Body of pancreas (tissue), 4 donors: ENCODE results near the gene AP3D1.

Experiments used
- POLR2A ChIP-seq, 3 donors: fragments of 450-650 bp; IDR thresholded peaks; one replicate each; pipeline ENCODE4 v1.6.1; 2016; ENCODE audit warnings: antibody characterized with exemption in 3 of 3, mild to moderate bottlenecking in 2 of 3
- TF ChIP-seq, protein P1 (sequence below), 7 experiments: fragments of 450-650 bp in 4 of 7; fragments of 200-600 bp in 3 of 7; sonication (generic) in 3 of 7; IDR thresholded peaks; one replicate each; pipeline ENCODE4 v1.5.1; 2016 to 2019; ENCODE audit warnings: antibody characterized with exemption in 7 of 7

DNA sequence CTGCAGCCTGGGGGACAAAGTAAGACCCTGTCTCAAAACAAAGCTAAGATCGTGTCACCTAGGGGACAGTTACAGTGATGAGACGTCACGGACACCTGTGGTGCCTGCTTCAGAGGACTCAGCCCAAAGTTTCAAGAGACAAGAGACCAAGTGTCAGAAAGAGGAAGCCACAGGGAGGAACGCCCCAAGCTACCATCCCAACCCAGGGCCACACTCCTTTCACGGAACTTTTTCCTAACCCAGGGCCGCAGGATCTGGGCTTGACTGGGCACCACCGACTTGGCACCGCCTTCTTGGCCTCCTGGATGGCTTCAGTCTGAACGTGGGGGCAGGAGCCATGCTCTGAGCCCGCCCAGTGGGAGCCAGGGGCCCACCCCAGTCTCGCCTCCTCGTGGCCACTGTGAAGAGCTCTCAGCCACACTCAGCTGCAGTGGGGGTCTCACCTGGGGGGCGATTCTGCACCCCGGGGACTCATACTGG lies 63.7 kb downstream of the AP3D1 start:
- TF ChIP-seq, protein P1, sequence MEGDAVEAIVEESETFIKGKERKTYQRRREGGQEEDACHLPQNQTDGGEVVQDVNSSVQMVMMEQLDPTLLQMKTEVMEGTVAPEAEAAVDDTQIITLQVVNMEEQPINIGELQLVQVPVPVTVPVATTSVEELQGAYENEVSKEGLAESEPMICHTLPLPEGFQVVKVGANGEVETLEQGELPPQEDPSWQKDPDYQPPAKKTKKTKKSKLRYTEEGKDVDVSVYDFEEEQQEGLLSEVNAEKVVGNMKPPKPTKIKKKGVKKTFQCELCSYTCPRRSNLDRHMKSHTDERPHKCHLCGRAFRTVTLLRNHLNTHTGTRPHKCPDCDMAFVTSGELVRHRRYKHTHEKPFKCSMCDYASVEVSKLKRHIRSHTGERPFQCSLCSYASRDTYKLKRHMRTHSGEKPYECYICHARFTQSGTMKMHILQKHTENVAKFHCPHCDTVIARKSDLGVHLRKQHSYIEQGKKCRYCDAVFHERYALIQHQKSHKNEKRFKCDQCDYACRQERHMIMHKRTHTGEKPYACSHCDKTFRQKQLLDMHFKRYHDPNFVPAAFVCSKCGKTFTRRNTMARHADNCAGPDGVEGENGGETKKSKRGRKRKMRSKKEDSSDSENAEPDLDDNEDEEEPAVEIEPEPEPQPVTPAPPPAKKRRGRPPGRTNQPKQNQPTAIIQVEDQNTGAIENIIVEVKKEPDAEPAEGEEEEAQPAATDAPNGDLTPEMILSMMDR (IDR thresholded peaks at IDR 0.05) = no peak
- no peak for TF ChIP-seq POLR2A (IDR thresholded peaks at IDR 0.05)
